Natural killer cell (primary cell): ENCODE data around the gene TRABD. TPM values are rescaled to one million over a fixed set of nuclear protein-coding genes. Genes with fewer than 3 reads are reported as not detected.
"Not testable (repeated sequence)": the region's sequence is repeated elsewhere in the genome, so short reads cannot be mapped to it uniquely, and the experiment has no call there.

Experiments used
- ATAC-seq, 3 donors: fragments of 150-1000 bp in 2 of 3; fragments of 200-7000 bp in 1 of 3; cut with Tn5 transposase; 1 replicate in 1 of 3; 2 replicates in 2 of 3; pipeline ENCODE4 v1.10.0; 2021; ENCODE audit warnings: mild to moderate bottlenecking in 2 of 3, moderate library complexity in 2 of 3
- DNase-seq, 2 donors: peaks; one replicate each; pipeline versions ENCODE4 v3.0.0 to v3.0.0-alpha.2; 2013 to 2021; ENCODE audit warnings: mixed read lengths in 1 of 2
- H3K27ac ChIP-seq: one replicate; pipeline ENCODE4 v1.5.1; 2013; ENCODE audit warnings: mild to moderate bottlenecking, low read length
- H3K27me3 ChIP-seq: one replicate; pipeline ENCODE4 v1.6.1; 2013; ENCODE audit warnings: low read length; ENCODE audit not compliant: control insufficient read depth, insufficient read depth
- H3K36me3 ChIP-seq: one replicate; pipeline ENCODE4 v1.6.1; 2013; ENCODE audit warnings: low read length; ENCODE audit not compliant: control insufficient read depth, insufficient read depth
- H3K4me1 ChIP-seq: one replicate; pipeline ENCODE4 v1.6.1; 2013; ENCODE audit warnings: low read length; ENCODE audit not compliant: control insufficient read depth, insufficient read depth
- H3K4me3 ChIP-seq: one replicate; pipeline ENCODE4 v1.5.1; 2013; ENCODE audit warnings: low read length
- H3K9me3 ChIP-seq: one replicate; pipeline ENCODE4 v1.6.1; 2013; ENCODE audit warnings: low read length; ENCODE audit not compliant: control insufficient read depth, insufficient read depth
- H3K27ac Mint-ChIP-seq, 2 donors: one replicate each; pipeline ENCODE4 v1.8.0; 2022; ENCODE audit warnings: mild to moderate bottlenecking in 2 of 2, mixed read lengths in 2 of 2, moderate library complexity in 1 of 2
- H3K27me3 Mint-ChIP-seq, 2 donors: one replicate each; pipeline ENCODE4 v1.8.0; 2022; ENCODE audit warnings: low read depth in 2 of 2, mixed read lengths in 2 of 2
- H3K36me3 Mint-ChIP-seq: one replicate; pipeline ENCODE4 v1.8.0; 2022; ENCODE audit warnings: mixed read lengths
- H3K4me1 Mint-ChIP-seq, 2 donors: one replicate each; pipeline ENCODE4 v1.8.0; 2022; ENCODE audit warnings: mixed read lengths in 2 of 2
- H3K4me3 Mint-ChIP-seq: one replicate; pipeline ENCODE4 v1.8.0; 2022; ENCODE audit warnings: mild to moderate bottlenecking, moderate library complexity, mixed read lengths
- H3K9me3 Mint-ChIP-seq, 2 donors: one replicate each; pipeline ENCODE4 v1.8.0; 2022; ENCODE audit warnings: mixed read lengths in 2 of 2
- WGBS: methylation state at CpG from one replicate; pipeline ENCODE4 v1.1.7; 2013; ENCODE audit warnings: missing lambda C conversion rate; ENCODE audit not compliant: insufficient coverage; 5-methylcytosine and 5-hydroxymethylcytosine counted together
- intact Hi-C: fragments of 100-400 bp; cut with micrococcal nuclease; formaldehyde crosslinking; loops from one replicate; pipeline ENCODE4 v1.14.2; 2022
- total RNA-seq, 4 donors: library from RNA; stranded (reverse); fragments of 120-200 nt in 1 of 4; gene quantifications; one replicate each; pipeline versions ENCODE4 v1.2.3 to v1.2.4, GENCODE V29; 2013 to 2022
- TF ChIP-seq, protein P1 (sequence below): fragments of 200-600 bp; IDR thresholded peaks from one replicate; pipeline ENCODE4 v1.8.0; 2022; ENCODE audit warnings: antibody characterized with exemption

Gene TRABD
- total RNA-seq, 3 donors from 2014 or later (not counting 1 experiment from before 2014, with no cell fraction given): 129 to 138 (median 132) TPM

DNA sequence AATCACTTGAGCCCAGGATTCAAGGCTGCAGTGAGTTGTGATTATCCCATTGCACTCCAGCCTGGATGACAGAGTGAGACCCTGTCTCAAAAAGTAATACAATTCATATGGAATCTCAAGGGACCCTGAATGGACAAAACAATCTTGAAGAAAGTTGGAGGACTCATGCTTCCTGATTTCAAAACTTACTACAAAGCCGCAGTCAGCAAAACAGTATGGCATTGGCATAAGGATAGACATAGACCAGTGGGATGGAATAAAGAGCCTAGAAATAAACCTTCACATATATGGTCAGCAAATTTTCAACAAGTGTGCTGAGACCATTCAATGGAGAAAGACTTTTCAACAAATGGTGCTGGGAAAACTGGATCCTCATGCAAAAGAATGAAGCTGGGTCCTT lies 17.6 kb downstream of the TRABD start:
- peaks cover 24 to 30% of the 10 kb centered on the region in 2 donors for H3K4me1 Mint-ChIP-seq
- ATAC-seq (no peak), DNase-seq (no peak)
- no peaks in the 10 kb centered on the region for H3K9me3 ChIP-seq
- no peaks in the 10 kb centered on the region for H3K36me3 Mint-ChIP-seq
- H3K4me3 Mint-ChIP-seq: no peak overlapping the region
- no peaks in the 10 kb centered on the region for H3K9me3 Mint-ChIP-seq
- H3K27me3 Mint-ChIP-seq: no peaks in the 10 kb centered on the region
- no peak overlapping the region for H3K27ac Mint-ChIP-seq
- H3K27me3 ChIP-seq: no peaks in the 10 kb centered on the region
- TF ChIP-seq, protein P1, sequence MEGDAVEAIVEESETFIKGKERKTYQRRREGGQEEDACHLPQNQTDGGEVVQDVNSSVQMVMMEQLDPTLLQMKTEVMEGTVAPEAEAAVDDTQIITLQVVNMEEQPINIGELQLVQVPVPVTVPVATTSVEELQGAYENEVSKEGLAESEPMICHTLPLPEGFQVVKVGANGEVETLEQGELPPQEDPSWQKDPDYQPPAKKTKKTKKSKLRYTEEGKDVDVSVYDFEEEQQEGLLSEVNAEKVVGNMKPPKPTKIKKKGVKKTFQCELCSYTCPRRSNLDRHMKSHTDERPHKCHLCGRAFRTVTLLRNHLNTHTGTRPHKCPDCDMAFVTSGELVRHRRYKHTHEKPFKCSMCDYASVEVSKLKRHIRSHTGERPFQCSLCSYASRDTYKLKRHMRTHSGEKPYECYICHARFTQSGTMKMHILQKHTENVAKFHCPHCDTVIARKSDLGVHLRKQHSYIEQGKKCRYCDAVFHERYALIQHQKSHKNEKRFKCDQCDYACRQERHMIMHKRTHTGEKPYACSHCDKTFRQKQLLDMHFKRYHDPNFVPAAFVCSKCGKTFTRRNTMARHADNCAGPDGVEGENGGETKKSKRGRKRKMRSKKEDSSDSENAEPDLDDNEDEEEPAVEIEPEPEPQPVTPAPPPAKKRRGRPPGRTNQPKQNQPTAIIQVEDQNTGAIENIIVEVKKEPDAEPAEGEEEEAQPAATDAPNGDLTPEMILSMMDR: no peak
- no peak overlapping the region for H3K4me3 ChIP-seq
- intact Hi-C loops: no loop called here
- H3K27ac ChIP-seq: no peak overlapping the region
- H3K4me1 ChIP-seq: peaks cover 29% of the 10 kb centered on the region
- peaks cover 15% of the 10 kb centered on the region for H3K36me3 ChIP-seq
- 100% methylated on average over 1 of the region's 1 CpG for WGBS

DNA sequence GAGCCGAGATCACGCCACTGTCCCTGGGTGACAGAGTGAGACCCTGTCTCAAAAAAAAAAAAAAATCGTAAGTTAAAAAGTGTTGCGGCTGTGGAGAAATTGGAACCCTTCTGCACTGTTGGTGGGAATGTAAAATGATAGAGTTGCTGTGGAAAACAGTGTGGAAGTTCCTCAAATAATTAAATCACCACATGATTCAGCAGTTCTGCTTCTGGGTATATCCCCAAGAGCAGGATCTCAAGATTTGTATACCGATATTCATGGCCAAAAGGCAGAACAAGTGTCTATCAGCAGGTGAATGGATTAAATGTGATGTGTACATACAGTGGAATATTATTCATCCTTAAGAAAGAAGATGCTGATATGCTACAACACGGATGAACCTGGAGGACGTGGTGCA lies 18.9 kb downstream of the TRABD start:
- no peaks in the 10 kb centered on the region for H3K9me3 ChIP-seq
- DNase-seq: no peak
- ATAC-seq: no peak
- WGBS: 91% methylated on average over 7 of the region's 7 CpGs
- Mint-ChIP-seq H3K4me3 (no peak overlapping the region), H3K4me1 (peaks cover 24 to 29% of the 10 kb centered on the region in 2 donors), H3K27me3 (no peaks in the 10 kb centered on the region), H3K36me3 (no peaks in the 10 kb centered on the region), H3K9me3 (no peaks in the 10 kb centered on the region), H3K27ac (peak overlapping the region in 1 of 2 donors; percentile 27)
- H3K4me1 ChIP-seq: peaks cover 28% of the 10 kb centered on the region
- no peaks in the 10 kb centered on the region for H3K27me3 ChIP-seq
- H3K36me3 ChIP-seq: peaks cover 16% of the 10 kb centered on the region
- no peak overlapping the region for H3K27ac ChIP-seq
- intact Hi-C loops: no loop called here
- H3K4me3 ChIP-seq: no peak overlapping the region
- TF ChIP-seq, protein P1: no peak

DNA sequence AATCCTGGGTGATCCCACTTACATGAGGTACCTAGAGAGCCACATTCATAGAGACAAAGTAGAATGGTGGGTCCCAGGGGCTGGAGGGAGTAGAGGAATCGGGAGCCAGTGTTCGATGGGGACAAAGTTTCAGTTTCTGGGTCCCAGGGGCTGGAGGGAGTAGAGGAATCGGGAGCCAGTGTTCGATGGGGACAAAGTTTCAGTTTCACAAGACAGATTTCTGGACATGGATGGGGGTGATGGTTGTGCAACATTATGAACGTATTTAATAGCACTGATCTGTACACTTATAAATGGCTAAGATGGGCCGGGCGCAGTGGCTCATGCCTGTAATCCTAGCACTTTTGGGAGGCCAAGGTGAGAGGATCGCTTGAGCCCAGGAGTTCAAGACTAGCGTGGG lies 19.3 kb downstream of the TRABD start:
- not testable (repeated sequence) for ATAC-seq

DNA sequence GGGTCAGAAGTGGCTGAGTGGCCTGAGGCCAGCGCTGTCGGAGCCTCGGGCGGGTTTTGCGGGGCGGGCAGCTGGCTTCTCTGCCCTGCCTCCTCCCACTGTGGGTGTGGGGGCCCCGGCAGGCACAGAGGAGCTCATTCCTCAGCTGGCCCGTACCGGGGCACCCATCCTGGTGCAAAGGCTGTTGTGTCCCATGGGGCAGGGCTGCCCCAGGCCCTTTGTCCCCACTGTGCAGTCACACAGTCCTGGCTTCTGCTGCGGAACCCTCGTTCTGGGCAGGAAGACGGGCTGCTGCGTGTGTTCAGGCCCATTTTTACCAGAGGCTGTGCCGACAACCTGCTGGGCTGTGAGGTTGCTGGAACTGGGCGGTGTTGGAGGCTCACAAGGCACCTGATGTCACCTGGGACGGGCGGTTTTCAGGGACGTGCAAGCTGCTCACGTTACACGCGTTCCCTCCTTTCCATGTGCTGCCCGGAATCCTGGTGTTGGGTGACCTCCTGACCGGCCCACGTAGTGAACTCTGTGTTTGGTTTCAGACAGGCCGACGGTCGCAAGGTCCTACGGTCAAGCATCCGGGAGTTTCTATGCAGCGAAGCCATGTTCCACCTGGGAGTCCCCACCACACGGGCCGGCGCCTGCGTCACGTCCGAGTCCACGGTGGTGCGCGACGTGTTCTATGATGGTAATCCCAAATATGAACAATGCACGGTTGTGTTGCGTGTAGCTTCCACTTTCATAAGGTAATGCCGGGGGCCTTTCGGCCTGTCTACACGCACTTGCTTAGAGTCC lies 20.3 kb downstream of the TRABD start:
- no peak for ATAC-seq
- no peaks in the 10 kb centered on the region for H3K27me3 ChIP-seq
- H3K4me1 Mint-ChIP-seq: peaks cover 30% of the 10 kb centered on the region in 2 donors

More for the DNA sequence above, 19.3 kb downstream of the TRABD start:
- H3K27me3 ChIP-seq, H3K27ac ChIP-seq, DNase-seq, H3K36me3 Mint-ChIP-seq, intact Hi-C loops, H3K9me3 Mint-ChIP-seq, H3K27me3 Mint-ChIP-seq, H3K4me3 ChIP-seq, H3K4me3 Mint-ChIP-seq, H3K9me3 ChIP-seq: not testable (repeated sequence)
- 93% methylated on average over 9 of the region's 9 CpGs for WGBS
- peaks cover 28% of the 10 kb centered on the region for H3K4me1 ChIP-seq
- peaks cover 16% of the 10 kb centered on the region for H3K36me3 ChIP-seq
- peak overlapping the region in 1 of 2 donors; percentile 27 for H3K27ac Mint-ChIP-seq
- H3K4me1 Mint-ChIP-seq: peaks cover 28 to 29% of the 10 kb centered on the region in 2 donors

More for the DNA sequence above, 20.3 kb downstream of the TRABD start:
- Histone ChIP-seq H3K9me3 (no peaks in the 10 kb centered on the region), H3K36me3 (peaks cover 23% of the 10 kb centered on the region), H3K4me3 (no peak overlapping the region), H3K27ac (no peak overlapping the region), H3K4me1 (peaks cover 27% of the 10 kb centered on the region)
- Mint-ChIP-seq H3K27ac (no peak overlapping the region), H3K4me3 (no peak overlapping the region), H3K27me3 (no peaks in the 10 kb centered on the region), H3K9me3 (no peaks in the 10 kb centered on the region), H3K36me3 (no peaks in the 10 kb centered on the region)
- 97% methylated on average over 45 of the region's 45 CpGs for WGBS
- no peak for DNase-seq
- TF ChIP-seq, protein P1: no peak
- intact Hi-C loops: no loop called here
